H7 (cell line): Measurements from ENCODE around the gene PRXL2B. TPM values are rescaled to one million over a fixed set of nuclear protein-coding genes. Genes with fewer than 3 reads are reported as not detected.

Experiments used
- DNase-seq: peaks from one replicate; pipeline ENCODE4 v3.0.0; 2012
- H3K27me3 ChIP-seq: 2 replicates; pipeline ENCODE4 v1.6.0; 2011; ENCODE audit warnings: mild to moderate bottlenecking, low read length; ENCODE audit not compliant: control insufficient read depth, insufficient read depth
- H3K36me3 ChIP-seq: replicated peaks from 2 replicates; pipeline ENCODE4 v1.5.1; 2011; ENCODE audit warnings: low read length; ENCODE audit not compliant: control insufficient read depth, insufficient read depth
- H3K4me3 ChIP-seq: 2 replicates; pipeline ENCODE4 v1.5.1; 2011; ENCODE audit warnings: low read depth, mild to moderate bottlenecking, control low read depth, low read length, moderate library complexity; ENCODE audit not compliant: insufficient read depth
- total RNA-seq: library from RNA; depleted of rRNA; stranded (reverse); fragments of >200 nt; shearing (Covaris generic); gene quantifications from 2 replicates; pipeline ENCODE4 v1.2.3, GENCODE V29; 2014

The PRXL2B gene
- total RNA-seq, 1 experiment from 2014 or later, result 83.5 TPM

GRCh38 chr1:2630498-2631135, 44.0 kb downstream of the PRXL2B start:
- H3K27me3 ChIP-seq, result peaks cover 40% of the 10 kb centered on the region
- no peak overlapping the region for H3K4me3 ChIP-seq
- no peak for DNase-seq
- H3K36me3 ChIP-seq, result no peaks in the 10 kb centered on the region; the same call in 1 of the 2 replicates

GRCh38 chr1:2631136-2632050, 44.8 kb downstream of the PRXL2B start:
- DNase-seq, result peak; percentile 63

GRCh38 chr1:2632051-2632430, 45.5 kb downstream of the PRXL2B start:
- DNase-seq, result peak; percentile 57
- Histone ChIP-seq H3K27me3 (peaks cover 36% of the 10 kb centered on the region), H3K4me3 (no peak overlapping the region), H3K36me3 (no peaks in the 10 kb centered on the region; the same call in 1 of the 2 replicates)

More at GRCh38 chr1:2631136-2632050, 44.8 kb downstream of the PRXL2B start:
- H3K36me3 ChIP-seq, result no peaks in the 10 kb centered on the region; the same call in 1 of the 2 replicates
- no peak overlapping the region for H3K4me3 ChIP-seq
- peaks cover 36% of the 10 kb centered on the region for H3K27me3 ChIP-seq

- H3K36me3 ChIP-seq, result no peaks in the 10 kb centered on the region; the same call in 1 of the 2 replicates
- peak; percentile 88 for DNase-seq
- no peak within 1 kb of the TSS for H3K4me3 ChIP-seq
- H3K27me3 ChIP-seq, result peaks cover 32% of the 10 kb centered on the region
Measured at GRCh38 chr1:2632561-2633361, 46.2 kb downstream of the PRXL2B start, which contains the start of gene MMEL1. TSS of gene MMEL1 (minus strand) at chr1:2633016. CDS start at chr1:2629484, 3,532 bp downstream.

- peak; percentile 71 for DNase-seq
Measured at GRCh38 chr1:2633366-2633935, 46.9 kb downstream of the PRXL2B start.

GRCh38 chr1:2633936-2634491, 47.4 kb downstream of the PRXL2B start:
- DNase-seq, result peak; percentile 57
- Histone ChIP-seq H3K36me3 (no peaks in the 10 kb centered on the region; the same call in 1 of the 2 replicates), H3K27me3 (peaks cover 29% of the 10 kb centered on the region), H3K4me3 (no peak overlapping the region)

More at GRCh38 chr1:2633366-2633935, 46.9 kb downstream of the PRXL2B start:
- no peaks in the 10 kb centered on the region; the same call in 1 of the 2 replicates for H3K36me3 ChIP-seq
- H3K4me3 ChIP-seq, result no peak overlapping the region
- H3K27me3 ChIP-seq, result peaks cover 31% of the 10 kb centered on the region

- H3K27me3 ChIP-seq, result peaks cover 21% of the 10 kb centered on the region
- no peak overlapping the region for H3K4me3 ChIP-seq
- H3K36me3 ChIP-seq, result no peaks in the 10 kb centered on the region
- peak; percentile 45 for DNase-seq
Measured at GRCh38 chr1:2635361-2636010, 48.9 kb downstream of the PRXL2B start.

GRCh38 chr1:2636733-2637132, 50.2 kb downstream of the PRXL2B start:
- DNase-seq, result no peak
- no peak overlapping the region for H3K4me3 ChIP-seq
- no peaks in the 10 kb centered on the region for H3K36me3 ChIP-seq
- H3K27me3 ChIP-seq, result peaks cover 20% of the 10 kb centered on the region

- DNase-seq, result no peak
- H3K36me3 ChIP-seq, result no peaks in the 10 kb centered on the region
- H3K27me3 ChIP-seq, result peaks cover 20% of the 10 kb centered on the region
- no peak overlapping the region for H3K4me3 ChIP-seq
Measured at GRCh38 chr1:2637442-2638145, 51.0 kb downstream of the PRXL2B start.

GRCh38 chr1:2638466-2639115, 52.0 kb downstream of the PRXL2B start:
- Histone ChIP-seq H3K27me3 (peaks cover 20% of the 10 kb centered on the region), H3K36me3 (no peaks in the 10 kb centered on the region), H3K4me3 (no peak overlapping the region)
- DNase-seq, result peak; percentile 40

- peaks cover 24% of the 10 kb centered on the region for H3K27me3 ChIP-seq
Measured at GRCh38 chr1:2639203-2639602, 52.6 kb downstream of the PRXL2B start.

GRCh38 chr1:2639607-2640521, 53.3 kb downstream of the PRXL2B start:
- Histone ChIP-seq H3K4me3 (no peak overlapping the region), H3K36me3 (no peaks in the 10 kb centered on the region), H3K27me3 (peaks cover 26% of the 10 kb centered on the region)
- peak; percentile 52 for DNase-seq

More at GRCh38 chr1:2639203-2639602, 52.6 kb downstream of the PRXL2B start:
- no peaks in the 10 kb centered on the region for H3K36me3 ChIP-seq
- H3K4me3 ChIP-seq, result no peak overlapping the region
- DNase-seq, result peak; percentile 64
